Hematopoietic multipotent progenitor cell treated with erythropoietin and hydrocortisone succinate and interleukin-3 and kit ligand, for 17 days (in vitro differentiated cells): Measurements from ENCODE around the gene PXK.
"Not testable (repeated sequence)": the region's sequence is repeated elsewhere in the genome, so short reads cannot be mapped to it uniquely, and the experiment has no call there.

Experiments
- DNase-seq: peaks from one replicate; pipeline ENCODE4 v3.0.0-alpha.2; 2015; ENCODE audit warnings: low spot score

Gene PXK

DNA sequence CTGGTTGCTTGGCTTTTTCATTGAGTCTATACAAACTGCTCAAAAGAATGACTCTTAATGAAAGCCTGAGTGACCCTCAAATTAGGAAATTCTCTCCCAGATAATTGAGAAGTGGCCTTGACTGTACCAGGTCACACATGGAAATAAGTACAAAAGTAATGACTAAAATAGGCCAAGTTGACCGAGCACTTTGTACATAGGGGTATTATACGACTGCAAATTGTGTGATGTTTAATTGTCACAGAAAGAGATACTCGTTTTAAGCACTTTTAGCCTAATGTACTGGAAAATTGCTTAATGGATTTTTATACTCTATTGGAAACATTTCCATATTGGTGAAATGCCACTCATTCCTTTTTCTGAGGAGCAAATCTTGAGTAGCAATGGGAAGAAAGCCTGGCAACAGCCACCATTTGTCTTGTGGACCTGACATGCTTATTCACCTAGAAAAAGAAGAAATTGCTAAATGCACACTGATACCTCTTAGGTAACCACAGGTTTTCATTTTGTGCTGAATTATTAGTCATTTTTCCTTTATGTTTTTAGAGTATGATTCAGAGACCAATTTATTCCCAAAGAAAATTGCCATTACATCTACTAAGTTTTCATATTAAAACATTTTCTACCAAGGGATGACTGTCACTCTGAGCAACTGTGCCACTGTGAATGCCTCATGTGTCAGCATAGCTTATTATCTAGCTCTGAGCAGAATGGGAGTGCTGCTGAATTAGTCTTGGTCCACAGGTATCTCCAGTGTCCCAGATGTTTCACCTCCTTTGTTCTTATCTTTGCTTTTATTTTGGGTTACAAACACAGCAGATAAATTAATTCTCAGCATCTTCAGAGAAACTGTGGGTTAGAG is 8.9 kb upstream of the PXK start:
- peak; percentile 34 for DNase-seq

DNA sequence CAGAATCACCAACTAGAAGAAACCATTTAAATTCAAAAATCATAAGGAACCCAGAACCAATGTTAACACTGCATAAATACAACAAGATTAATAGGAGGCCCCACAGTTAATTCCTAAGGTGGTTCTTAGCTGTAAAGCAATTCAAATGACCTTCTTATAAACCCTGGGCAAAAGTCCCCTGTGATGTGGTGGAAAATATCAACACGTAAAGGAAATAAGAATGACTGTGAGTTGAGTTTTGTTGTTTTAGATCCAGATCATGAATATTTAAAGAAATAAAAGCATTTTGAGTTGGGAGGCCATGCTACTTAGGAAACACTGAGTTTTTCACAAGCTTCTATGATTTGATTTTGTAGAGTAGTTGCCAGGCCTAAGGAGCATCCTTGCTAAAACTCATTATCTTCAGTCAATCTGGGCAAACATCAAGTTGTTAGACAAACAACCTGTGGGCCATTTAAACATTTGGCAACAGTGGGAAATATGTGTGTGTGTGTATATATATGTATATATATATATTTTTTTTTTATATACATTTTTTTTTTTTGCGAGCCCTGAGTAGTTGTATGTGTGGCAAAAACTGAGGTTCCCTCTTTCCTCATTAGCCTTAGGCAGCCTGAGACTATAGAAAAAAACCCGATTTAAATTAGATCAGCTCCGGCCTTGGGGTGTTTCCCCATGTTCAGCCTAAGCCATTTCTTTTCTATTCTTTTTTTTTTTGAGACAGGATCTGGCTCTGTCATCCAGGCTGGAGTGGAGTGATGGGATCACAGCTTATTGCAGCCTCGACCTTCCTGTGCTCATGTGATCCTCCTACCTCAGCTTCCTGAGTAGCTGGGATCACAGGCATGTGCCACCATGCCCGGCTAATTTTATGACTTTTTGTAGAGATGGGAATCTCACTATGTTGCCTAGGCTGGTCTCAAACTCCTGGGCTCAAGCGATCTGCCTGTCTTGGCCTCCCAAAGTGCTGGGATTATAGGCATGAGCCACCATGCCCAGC is 8.0 kb upstream of the PXK start:
- DNase-seq = no peak

- DNase-seq = no peak
These were observed 7.1 kb upstream of the PXK start for GRCh38 chr3:58325525-58325992.

DNA sequence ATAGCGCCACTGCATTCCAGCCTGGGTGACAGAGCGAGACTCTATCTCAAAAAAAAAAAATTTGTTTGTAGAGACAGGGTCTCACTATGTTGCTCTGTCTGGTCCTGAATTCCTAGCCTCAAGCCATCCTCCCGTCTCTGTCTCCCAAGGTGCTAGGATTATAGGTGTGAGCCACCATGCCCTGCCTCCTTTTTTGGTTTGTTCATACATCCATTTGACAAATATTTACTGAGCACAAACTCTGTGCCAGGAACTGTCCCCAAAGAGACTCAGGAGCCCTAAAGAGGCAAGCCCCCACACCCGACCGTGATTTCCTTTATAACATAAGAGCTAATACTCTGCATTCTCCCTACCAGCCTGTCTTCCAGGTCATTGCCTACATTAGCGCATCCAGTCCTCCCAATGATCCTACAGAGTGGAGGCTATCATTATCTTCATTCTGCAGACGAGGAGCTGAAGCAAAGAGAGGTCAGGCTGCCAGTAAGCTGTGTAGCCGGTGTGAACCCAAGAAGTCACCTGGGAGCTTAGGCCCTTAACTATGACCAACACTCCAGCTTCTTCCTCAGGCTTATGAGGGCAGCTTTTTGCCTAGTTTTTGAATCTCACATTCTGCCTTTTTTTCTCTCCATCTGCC is 6.3 kb upstream of the PXK start:
- DNase-seq = no peak

DNA sequence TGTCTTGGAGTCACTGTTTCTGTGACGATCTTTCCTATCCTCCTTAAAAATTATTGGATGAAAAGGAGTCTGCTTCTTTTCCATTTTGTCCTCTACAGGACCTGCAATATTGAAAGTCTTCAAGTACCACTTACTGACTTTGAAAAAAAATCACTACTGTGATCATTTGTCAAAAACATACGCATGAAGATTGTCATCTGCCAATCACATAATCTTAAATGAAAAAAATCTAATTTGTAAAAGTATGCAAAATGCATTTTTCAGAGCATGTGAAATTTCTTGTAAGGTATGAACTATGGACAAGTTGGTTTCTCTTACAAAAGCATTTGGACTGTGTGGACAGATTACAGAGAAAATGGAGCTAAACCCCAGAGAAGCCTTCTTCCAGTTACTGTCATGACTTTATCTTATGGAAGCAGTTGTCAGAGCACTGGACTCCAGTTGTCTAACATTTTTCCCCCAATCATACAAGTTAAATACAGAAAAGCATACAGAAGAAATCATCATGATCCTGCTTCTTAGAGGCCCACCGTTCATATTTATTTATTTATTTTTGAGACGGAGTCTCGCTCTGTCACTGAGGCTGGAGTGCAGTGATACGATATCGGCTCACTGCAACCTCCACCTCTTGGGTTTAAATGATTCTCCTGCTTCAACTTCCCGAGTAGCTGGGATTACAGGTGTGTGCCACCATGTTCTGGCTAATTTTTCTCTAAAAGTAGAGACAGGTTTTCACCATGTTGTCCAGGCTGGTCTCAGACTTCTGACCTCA is 3.4 kb upstream of the PXK start:
- no peak for DNase-seq

GRCh38 chr3:58329922-58330413 is 2.7 kb upstream of the PXK start:
- DNase-seq = no peak

GRCh38 chr3:58331593-58332152 is 1.0 kb upstream of the PXK start:
- DNase-seq = no peak

DNA sequence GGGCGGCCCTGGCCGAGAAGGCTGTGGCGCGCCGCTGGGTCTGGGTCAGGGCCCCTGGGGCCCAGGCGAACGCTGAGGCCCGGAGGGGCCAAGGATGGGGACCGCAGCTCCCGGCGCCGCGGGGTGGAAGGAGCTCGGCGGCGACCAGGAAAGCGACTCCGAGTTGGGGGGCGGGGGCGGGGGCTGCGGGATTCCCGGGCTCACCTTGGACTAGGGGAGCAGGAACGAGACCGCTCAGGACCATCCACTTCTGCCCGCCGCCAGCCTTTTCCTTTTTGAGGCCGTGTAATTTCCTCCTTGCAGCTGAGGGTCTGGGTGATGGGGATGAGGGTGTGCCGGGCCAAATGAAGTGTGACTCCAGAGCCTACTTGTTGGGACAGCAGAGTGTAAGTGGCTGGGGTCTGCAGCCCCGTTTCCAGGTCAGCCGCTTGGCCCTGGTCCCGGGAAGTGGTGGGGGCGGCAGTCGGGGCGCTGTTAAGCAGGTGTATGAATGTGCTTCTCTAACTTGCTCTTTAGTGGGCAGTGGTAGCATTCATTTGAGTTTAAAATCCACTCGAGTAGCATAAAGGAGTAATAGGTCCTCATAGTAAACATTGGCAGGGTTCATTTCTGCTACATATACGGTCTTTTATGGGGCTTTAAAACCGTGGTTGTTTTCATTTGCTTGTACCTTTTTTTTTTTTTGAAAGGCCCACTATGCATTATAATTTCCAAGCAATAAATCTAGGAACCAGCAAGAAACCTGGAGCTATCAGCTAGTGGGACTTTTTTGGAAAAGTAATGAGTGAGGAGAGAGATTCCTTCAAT is 717 bp downstream of the PXK start:
- peak; percentile 36 for DNase-seq

DNA sequence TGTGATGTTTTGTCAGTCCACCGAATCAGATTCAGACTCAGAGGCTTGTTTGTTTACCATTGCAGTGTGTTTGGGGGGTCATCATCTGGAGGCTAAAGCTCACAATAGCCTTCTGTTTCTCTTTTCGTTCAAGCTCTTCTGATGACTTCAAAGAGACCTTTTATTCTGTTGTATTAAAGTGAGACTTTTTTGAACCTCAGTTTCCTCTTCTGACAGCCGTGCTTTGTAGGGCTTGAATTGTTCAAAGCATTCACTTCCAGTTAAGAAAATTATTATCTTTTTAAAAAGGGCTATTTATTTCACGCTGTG is 1.3 kb downstream of the PXK start:
- DNase-seq = peak; percentile 32

GRCh38 chr3:58334506-58334884 is 1.8 kb downstream of the PXK start:
- peak; percentile 22 for DNase-seq

GRCh38 chr3:58335652-58335947 is 2.9 kb downstream of the PXK start:
- DNase-seq = no peak

DNA sequence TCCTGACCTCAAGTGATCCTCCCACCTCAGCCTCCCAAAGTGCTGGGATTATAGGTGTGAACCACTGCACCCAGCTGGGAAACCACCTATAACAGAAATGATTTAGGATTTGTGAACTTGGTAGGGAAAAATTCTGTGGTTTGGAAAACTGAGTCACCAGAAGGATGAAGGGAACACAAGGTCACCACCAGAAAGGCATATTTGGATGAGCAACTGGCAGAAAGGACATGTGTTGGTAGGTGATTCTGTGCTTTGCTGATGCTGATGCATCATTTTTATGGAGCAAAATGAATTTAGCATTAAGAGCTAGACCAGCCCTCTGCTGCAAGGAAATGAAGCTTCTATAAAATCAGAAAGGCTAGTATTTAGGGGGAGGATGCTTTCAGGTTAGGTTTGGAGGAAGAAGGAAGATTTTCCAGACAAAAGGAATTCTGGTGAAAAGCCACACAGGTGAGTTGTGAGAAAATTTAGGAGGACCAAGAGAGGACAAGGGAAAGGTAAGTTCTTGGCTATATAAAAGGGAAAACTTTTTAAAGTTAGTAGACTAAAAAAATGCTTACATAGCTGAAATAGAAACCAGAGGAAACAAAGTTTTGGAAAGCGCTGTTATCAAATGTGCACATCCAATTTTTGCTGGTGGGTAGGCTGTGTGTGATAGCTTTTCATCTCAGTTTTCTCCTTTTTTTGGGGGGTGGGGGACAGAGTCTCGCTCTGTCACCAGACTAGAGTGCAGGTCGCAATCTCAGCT is 3.6 kb downstream of the PXK start:
- DNase-seq = no peak

GRCh38 chr3:58337190-58337589 is 4.5 kb downstream of the PXK start:
- no peak for DNase-seq

GRCh38 chr3:58339146-58339545 is 6.5 kb downstream of the PXK start:
- not testable (repeated sequence) for DNase-seq

DNA sequence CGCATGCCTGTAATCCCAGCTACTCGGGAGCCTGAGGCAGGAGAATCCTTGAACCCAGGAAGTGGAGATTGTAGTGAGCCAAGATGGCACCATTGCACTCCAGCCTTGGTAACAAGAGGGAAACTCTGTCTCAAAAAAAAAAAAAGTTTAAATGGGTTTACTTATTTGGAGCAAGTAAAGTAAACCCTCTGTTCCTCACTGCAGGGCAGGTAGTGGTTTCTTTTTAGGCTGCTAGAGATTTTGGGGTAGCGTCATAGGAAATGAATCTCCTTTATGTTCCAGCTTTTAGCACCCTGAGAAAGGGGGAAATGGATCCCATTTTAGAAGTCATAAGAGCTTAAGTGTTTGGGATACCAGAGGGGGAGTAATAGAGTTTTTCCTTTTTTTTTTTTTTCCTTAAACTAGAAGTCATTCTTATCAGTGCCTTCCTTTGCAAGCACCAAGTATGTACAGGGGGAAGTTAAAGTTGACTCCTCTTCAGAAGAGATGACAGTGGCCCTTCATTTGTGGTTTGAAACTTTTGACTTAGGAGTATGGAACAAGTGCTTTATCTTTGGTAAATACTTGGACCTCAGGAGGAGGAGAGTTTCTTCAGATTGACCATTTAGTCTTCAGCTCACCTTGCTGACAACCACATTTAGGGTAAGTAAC is 8.0 kb downstream of the PXK start:
- DNase-seq = no peak

DNA sequence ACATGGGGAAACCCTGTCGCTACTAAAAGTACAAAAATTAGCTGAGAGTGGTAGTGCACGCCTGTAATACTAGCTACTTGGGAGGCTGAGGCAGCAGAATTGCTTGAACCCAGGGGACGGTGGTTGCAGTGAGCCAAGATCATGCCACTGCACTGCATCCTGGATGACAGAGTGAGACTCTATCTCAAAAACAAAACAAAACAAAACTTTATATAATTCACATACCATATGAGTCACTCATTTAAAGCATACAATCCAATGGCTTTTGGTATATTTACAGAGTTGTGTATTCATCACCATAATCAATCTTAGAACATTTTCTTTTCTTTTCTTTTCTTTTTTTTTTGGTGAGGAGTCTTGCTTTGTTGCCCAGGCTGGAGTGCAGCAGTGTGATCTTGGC is 8.7 kb downstream of the PXK start:
- DNase-seq = no peak

DNA sequence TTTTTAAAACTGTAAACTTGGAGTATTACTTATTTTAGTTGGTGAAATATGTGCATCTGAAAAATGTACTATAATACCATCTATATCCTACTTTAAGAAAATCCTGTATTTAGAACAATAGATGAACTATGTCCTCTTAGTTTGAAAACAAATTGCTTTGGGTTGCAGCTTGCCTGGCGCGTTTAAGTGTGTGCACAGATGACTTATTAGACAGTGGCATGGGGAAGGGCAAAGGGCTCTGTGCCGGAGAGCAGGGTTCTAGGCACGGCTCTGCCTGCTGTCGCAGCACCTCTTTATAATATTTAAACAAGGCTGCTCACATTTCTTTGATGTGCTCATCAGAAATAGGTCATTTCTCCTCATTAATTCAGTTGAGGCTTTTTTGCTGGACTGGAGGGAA is 10.0 kb downstream of the PXK start:
- DNase-seq = no peak

DNA sequence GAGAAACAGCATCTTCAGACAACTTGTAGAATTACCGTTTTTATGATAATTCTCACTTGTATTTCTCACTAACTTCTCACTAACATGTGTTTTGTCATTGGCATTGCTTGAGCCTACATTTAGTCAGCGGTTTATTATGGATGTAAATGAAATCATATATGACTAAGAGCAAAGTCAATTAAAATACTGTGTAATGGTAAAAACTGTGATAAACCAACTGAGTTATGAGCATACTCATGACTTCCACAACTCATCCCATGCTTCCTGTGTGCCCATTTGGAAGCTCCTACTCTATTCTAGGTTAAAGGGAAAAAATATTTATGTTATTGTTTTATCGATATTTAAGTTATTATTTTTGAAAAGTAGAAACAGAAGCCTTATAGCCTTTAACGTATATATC is 12.8 kb downstream of the PXK start:
- DNase-seq = no peak

DNA sequence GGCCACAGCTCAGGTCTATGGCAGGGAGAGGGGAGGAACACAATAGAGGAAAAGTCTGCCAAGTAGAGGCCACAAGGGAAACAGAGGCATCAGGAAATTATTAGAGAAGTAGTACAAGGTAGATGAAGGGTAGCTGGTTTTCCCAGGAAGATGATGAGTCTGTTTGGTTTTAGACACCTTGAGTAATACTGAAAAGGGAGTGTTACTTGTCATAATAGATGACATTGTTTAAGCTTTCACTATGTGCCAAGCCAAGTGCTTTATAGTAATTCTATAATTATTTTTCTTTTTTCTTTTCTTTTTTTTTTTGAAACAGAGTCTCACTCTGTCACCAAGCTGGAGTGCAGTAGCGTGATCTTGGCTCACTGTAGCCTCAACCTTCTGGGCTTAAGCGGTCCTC is 13.7 kb downstream of the PXK start:
- DNase-seq = no peak
